Activated naive CD8-positive, alpha-beta T cell treated with anti-CD3 and anti-CD28 coated beads, Interleukin-2, amount 10 ng/mL, durations not matched to agents 7 days and 5 days (primary cell): ENCODE measurements around the gene C11orf24. TPM values are rescaled to one million over a fixed set of nuclear protein-coding genes. Genes with fewer than 3 reads are reported as not detected.
"Not testable (repeated sequence)": the region's sequence is repeated elsewhere in the genome, so short reads cannot be mapped to it uniquely, and the experiment has no call there.

Source experiments
- ATAC-seq: fragments of 150-1000 bp; cut with Tn5 transposase; one replicate; pipeline ENCODE4 v1.10.0; 2021; ENCODE audit warnings: low read depth, moderate library complexity
- POLR2A ChIA-PET: fragments of 350-600 bp; sonication (Branson Sonifier 250); formaldehyde crosslinking; loops from one replicate; lab custom pipeline; 2021; ENCODE audit warnings: antibody characterized with exemption; lab: Charles Lee
- DNase-seq: peaks from one replicate; pipeline ENCODE4 v3.0.0; 2021
- H3K27ac Mint-ChIP-seq: one replicate; pipeline ENCODE4 v1.8.0; 2022; ENCODE audit warnings: mild to moderate bottlenecking, mixed read lengths
- H3K27me3 Mint-ChIP-seq: one replicate; pipeline ENCODE4 v1.8.0; 2022; ENCODE audit warnings: mild to moderate bottlenecking, moderate library complexity, mixed read lengths
- H3K36me3 Mint-ChIP-seq: one replicate; pipeline ENCODE4 v1.8.0; 2021; ENCODE audit warnings: mild to moderate bottlenecking, mixed read lengths
- H3K4me1 Mint-ChIP-seq: one replicate; pipeline ENCODE4 v1.8.0; 2021; ENCODE audit warnings: mixed read lengths
- H3K4me3 Mint-ChIP-seq: one replicate; pipeline ENCODE4 v1.8.0; 2022; ENCODE audit warnings: mild to moderate bottlenecking, moderate library complexity, mixed read lengths
- H3K9me3 Mint-ChIP-seq: one replicate; pipeline ENCODE4 v1.8.0; 2021; ENCODE audit warnings: mixed read lengths
- total RNA-seq, 2 experiments: library from RNA; stranded (reverse); gene quantifications; one replicate each; pipeline ENCODE4 v1.2.3, GENCODE V29; 2021

The C11orf24 gene
- total RNA-seq, 2 experiments from 2014 or later = 23.1 to 23.5 TPM

DNA sequence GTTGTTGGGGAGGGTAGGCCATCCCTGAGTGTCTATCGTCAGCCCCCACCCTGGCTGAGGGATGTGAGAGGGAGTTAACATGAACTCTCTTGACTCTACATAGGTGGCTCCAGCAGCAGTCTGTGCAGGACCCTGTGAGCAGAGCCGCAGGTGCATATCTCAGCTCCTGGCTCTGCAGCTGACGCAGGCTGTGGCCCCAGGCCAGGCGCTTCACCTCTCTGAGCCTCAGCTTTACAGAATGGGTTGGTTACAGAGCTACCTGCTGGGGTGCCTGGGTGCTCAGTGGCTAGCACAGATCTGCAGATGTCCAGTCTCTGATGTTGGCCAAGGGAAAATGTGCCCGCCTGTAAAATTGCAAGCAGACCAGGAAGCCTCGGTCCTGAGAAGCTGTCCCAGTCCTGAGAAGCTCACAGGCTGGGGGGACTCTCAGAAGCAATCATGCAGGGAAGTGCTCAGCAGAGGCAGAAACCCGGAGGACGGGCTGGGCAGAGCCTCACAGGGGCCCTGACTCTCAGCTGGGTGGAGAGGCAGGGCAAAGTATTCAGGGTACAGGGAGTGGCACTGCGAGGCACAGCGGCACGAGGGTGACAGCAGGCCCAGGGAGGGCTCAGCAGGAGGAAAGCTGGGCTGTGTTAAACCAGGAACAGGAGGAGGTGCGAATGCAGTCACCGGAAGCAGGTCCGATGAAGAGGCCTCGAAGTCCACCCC is 24.7 kb upstream of the C11orf24 start:
- H3K36me3 Mint-ChIP-seq = no peaks in the 10 kb centered on the region
- H3K27ac Mint-ChIP-seq = peak overlapping the region; percentile 78
- ATAC-seq = no peak
- no peak for DNase-seq
- peaks cover 6% of the 10 kb centered on the region for H3K27me3 Mint-ChIP-seq
- no peak overlapping the region for H3K4me3 Mint-ChIP-seq
- H3K9me3 Mint-ChIP-seq = no peaks in the 10 kb centered on the region
- H3K4me1 Mint-ChIP-seq = peaks cover 11% of the 10 kb centered on the region
- POLR2A ChIA-PET = interaction anchor here (1.0 to 1.7 kb wide), 5 partner anchors 25 to 39 kb away, joined by 3 to 9 read pairs (median 5); partner anchors contain the start of gene C11orf24

DNA sequence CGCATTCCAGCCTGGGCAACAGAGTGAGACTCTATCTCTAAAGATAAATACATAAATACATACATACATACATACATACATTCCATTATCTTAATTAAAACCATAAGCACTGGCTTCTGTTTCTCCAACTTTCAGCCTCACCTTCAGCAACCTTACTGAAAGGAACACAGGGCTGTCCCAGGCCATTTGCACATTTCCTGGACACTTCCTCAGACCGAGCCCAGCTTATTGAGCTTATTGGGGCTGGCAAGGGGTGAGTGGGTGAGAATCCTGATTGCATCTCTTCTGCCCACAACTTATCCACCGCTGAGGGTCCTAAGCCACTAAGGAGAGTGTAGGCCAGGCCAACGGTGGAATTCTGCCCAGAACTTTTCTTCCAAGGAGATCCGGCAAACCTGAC is 24.2 kb upstream of the C11orf24 start:
- DNase-seq = no peak
- Mint-ChIP-seq H3K4me3 (no peak overlapping the region), H3K27me3 (peaks cover 6% of the 10 kb centered on the region), H3K4me1 (peaks cover 11% of the 10 kb centered on the region), H3K9me3 (no peaks in the 10 kb centered on the region), H3K27ac (no peak overlapping the region), H3K36me3 (no peaks in the 10 kb centered on the region)
- ATAC-seq = no peak
- POLR2A ChIA-PET = interaction anchor here (1.1 to 1.7 kb wide), 3 partner anchors 24 to 44 kb away, joined by 4 to 6 read pairs (median 5); partner anchors contain the start of gene C11orf24

DNA sequence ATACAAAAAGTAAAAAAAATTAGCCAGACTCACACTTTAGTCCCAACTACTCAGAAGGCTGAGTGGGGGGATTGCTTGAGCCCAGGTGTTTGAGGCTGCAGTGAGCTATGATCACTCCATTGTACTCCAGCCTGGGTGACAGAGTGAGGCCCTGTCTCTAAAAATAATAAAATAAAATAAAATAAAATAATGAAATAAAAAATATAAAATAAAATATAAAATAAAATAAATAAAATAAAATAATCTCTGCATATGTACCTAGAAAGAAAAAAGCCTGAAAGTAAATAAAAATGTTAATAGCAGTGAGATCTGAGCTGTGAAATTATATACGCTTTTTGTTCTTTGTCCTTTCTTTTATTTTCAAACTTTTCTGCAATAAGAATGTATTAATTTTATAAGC is 23.5 kb upstream of the C11orf24 start:
- H3K9me3 Mint-ChIP-seq = peaks cover 2% of the 10 kb centered on the region
- ATAC-seq (no peak), DNase-seq (no peak)
- H3K36me3 Mint-ChIP-seq = no peaks in the 10 kb centered on the region
- POLR2A ChIA-PET = interaction anchor here (1.1 to 1.7 kb wide), 2 partner anchors 38 to 45 kb away, joined by 4 to 6 read pairs; no protein-coding TSS in a partner anchor
- no peak overlapping the region for H3K27ac Mint-ChIP-seq
- H3K4me1 Mint-ChIP-seq = peaks cover 11% of the 10 kb centered on the region
- no peak overlapping the region for H3K4me3 Mint-ChIP-seq
- H3K27me3 Mint-ChIP-seq = peaks cover 6% of the 10 kb centered on the region

DNA sequence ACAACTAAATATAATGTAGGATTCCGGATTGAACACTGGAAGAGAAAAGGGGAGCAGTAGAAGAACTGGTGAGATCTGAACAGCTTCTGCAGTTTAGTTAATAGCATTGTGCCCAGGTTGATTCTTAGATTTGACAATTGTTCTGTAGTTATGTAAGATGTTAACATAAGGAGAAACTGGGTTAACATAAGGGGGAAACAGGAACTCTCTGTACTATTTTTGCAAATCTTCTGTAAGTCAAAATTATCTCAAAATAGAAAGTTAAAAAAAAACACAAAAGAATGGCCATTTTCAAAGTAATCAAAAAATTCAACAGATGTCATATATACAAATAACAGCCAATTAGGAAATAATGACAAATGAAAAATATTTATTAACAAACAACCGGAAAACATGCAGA is 21.9 kb upstream of the C11orf24 start:
- POLR2A ChIA-PET = no interaction called here
- no peak for DNase-seq
- H3K9me3 Mint-ChIP-seq = peaks cover 7% of the 10 kb centered on the region
- peaks cover 7% of the 10 kb centered on the region for H3K27me3 Mint-ChIP-seq
- H3K4me1 Mint-ChIP-seq = peaks cover 11% of the 10 kb centered on the region
- no peak overlapping the region for H3K27ac Mint-ChIP-seq
- no peak for ATAC-seq
- H3K36me3 Mint-ChIP-seq = peaks cover 2% of the 10 kb centered on the region
- no peak overlapping the region for H3K4me3 Mint-ChIP-seq

DNA sequence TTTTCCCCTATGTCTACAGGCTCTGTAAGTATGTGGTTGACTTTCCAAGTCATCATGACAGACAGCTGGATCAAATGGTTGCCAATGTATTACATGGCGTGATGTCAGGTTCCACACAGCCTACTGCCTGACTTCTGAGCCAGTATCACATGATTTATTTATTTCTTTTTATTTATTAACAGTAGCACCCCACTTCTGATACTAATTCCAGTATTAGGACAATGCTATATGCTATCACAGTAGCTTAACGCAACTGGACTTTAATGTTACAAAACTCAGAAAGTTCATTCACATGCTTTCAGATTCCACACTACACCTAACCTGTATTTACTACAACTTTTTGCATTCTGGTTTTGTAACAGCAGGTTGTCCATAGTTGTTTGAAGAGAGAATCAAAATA is 17.7 kb upstream of the C11orf24 start:
- Mint-ChIP-seq H3K4me1 (peaks cover 5% of the 10 kb centered on the region), H3K4me3 (no peak overlapping the region), H3K9me3 (peaks cover 9% of the 10 kb centered on the region), H3K27me3 (peaks cover 10% of the 10 kb centered on the region), H3K27ac (no peak overlapping the region), H3K36me3 (peaks cover 6% of the 10 kb centered on the region)
- no peak for ATAC-seq
- DNase-seq = no peak
- POLR2A ChIA-PET = interaction anchor here (0.6 kb wide), 1 partner anchor 19 kb away, joined by 5 read pairs; no protein-coding TSS in a partner anchor

DNA sequence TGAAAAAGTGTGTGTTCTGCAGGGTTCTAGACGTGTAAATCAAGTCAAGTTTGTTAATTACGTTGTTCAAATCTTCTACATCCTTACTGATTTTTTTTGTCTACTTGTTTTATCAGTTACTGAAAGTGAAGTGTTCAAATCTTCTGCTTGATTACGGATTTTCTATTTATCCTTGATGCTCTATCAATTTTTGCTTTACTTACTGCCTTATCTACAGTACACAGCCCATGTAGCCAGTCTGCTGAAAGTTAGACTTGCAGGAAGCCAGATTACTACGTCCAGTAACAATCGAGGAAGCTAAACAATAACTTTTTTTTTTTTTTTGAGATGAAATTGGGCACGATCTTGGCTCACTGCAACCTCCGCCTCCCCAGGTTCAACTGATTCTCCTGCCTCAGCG is 15.6 kb upstream of the C11orf24 start:
- Mint-ChIP-seq H3K4me1 (peaks cover 13% of the 10 kb centered on the region), H3K36me3 (peaks cover 12% of the 10 kb centered on the region), H3K27me3 (peaks cover 5% of the 10 kb centered on the region), H3K27ac (no peak overlapping the region), H3K4me3 (no peak overlapping the region), H3K9me3 (peaks cover 13% of the 10 kb centered on the region)
- DNase-seq (no peak), ATAC-seq (no peak)
- POLR2A ChIA-PET = interaction anchor here (1.4 kb wide), 1 partner anchor 15 kb away, joined by 4 read pairs; the partner anchor contains the start of gene C11orf24

DNA sequence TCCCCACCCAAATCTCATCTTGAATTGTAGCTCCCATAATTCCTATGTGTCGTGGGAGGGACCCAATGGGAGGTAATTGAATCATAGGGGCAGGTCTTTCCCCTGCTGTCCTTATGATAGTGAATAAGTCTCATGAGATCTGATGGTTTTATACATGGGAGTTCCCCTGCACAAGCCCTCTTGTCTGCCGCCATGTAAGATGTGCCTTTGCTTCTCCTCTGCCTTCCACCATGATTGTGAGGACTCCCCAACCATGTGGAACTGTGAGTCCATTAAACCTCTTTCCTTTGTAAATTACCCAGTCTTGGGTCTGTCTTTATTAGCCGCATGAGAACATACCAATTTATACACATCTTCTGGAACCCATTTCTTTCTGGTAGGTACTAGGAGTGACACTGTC is 12.8 kb upstream of the C11orf24 start:
- not testable (repeated sequence) for ATAC-seq, H3K27ac Mint-ChIP-seq, DNase-seq, H3K9me3 Mint-ChIP-seq, H3K27me3 Mint-ChIP-seq, H3K4me3 Mint-ChIP-seq
- POLR2A ChIA-PET = interaction anchor here (1.3 kb wide), 1 partner anchor 13 kb away, joined by 4 read pairs; the partner anchor contains the start of gene C11orf24
- Mint-ChIP-seq H3K4me1 (peaks cover 29% of the 10 kb centered on the region), H3K36me3 (peaks cover 12% of the 10 kb centered on the region)

DNA sequence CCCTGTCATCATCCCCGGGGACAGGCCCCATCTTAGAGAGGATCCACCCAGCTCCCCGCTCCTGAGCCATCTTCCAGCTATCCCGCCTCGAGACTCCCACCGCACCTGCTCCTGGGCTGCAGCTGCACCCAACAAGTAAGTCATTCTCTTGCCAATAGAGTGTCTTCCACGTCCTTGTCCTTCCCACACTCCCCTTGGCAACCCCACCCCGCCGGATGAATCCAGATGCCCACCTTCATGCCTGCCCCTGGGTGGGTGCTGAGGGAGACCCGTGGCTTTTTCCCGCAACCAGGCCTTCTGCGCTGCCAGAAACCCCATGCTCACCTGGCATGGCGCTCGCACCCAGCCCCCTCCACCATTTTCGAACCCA is 11.1 kb upstream of the C11orf24 start:
- Mint-ChIP-seq H3K36me3 (peaks cover 12% of the 10 kb centered on the region), H3K9me3 (peaks cover 6% of the 10 kb centered on the region), H3K4me1 (peaks cover 29% of the 10 kb centered on the region), H3K4me3 (peak overlapping the region; percentile 78), H3K27me3 (peaks cover 3% of the 10 kb centered on the region), H3K27ac (peak overlapping the region; percentile 91)
- DNase-seq = no peak
- POLR2A ChIA-PET = interaction anchor here (2.0 kb wide), 1 partner anchor 11 kb away, joined by 16 read pairs; the partner anchor contains the start of gene C11orf24
- no peak for ATAC-seq

DNA sequence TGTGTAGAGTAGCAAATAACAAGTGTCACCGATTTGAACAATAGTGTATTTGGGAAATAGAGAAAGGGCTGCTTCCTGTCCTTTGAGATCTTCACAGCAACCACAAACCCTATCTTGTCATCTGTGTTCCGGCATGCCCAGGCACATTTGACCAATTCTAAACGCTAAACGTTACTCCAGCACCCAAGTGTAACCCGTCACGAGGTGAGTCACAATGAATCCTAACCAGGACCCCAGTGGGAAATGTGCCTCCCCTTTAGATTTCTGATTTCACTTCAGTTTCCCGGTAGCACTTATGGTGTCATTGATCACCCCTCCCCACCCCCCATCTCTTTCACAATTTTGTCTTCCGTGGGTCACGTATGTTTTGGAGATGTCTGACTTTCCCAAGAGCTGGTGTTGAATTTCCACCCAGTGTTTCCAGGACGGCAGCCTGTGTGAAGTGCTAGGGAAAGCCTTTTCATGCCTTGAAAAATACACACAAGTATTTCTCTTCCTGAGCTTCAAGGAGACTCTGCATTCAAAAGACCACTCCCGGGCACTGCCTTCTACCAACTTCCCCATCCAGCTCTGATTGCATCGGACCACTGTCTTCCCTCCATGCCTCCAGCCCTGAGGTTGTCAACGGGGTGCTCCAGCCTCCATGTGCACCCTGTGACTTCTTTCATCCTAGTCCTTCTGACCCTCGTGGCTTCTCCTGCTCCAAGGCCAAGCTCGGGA is 10.5 kb upstream of the C11orf24 start:
- H3K27me3 Mint-ChIP-seq = peaks cover 3% of the 10 kb centered on the region
- peak overlapping the region; percentile 91 for H3K27ac Mint-ChIP-seq
- peak overlapping the region; percentile 78 for H3K4me3 Mint-ChIP-seq
- H3K36me3 Mint-ChIP-seq = peaks cover 12% of the 10 kb centered on the region
- ATAC-seq (peak; percentile 89), DNase-seq (peak; percentile 49)
- POLR2A ChIA-PET = interaction anchor here (2.0 kb wide), 1 partner anchor 10 kb away, joined by 16 read pairs; the partner anchor contains the start of gene C11orf24
- H3K4me1 Mint-ChIP-seq = peaks cover 29% of the 10 kb centered on the region
- peaks cover 6% of the 10 kb centered on the region for H3K9me3 Mint-ChIP-seq

DNA sequence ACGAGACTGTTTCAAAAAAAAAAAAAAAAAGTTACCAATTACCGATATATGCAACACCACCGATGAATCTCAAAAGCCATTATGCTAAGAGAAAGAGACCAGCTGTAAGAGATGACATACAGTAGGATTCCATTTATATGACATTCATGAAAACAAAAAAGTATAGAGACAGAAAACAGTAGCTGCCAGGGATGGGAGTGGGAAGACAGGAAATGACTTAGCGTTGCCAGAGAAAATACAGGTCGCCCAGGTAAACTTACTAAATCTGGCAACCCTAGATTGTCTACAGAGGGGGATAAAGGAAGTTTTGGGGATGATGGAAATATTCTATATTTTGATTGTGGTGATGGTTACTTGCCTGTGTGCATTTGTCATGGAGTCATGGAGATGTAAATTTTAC is 7.9 kb upstream of the C11orf24 start:
- peaks cover 14% of the 10 kb centered on the region for H3K36me3 Mint-ChIP-seq
- peak overlapping the region; percentile 64 for H3K27ac Mint-ChIP-seq
- H3K27me3 Mint-ChIP-seq = no peaks in the 10 kb centered on the region
- H3K9me3 Mint-ChIP-seq = peaks cover 5% of the 10 kb centered on the region
- no peak overlapping the region for H3K4me3 Mint-ChIP-seq
- no peak for ATAC-seq
- peaks cover 29% of the 10 kb centered on the region for H3K4me1 Mint-ChIP-seq
- DNase-seq = no peak
- POLR2A ChIA-PET = no interaction called here

DNA sequence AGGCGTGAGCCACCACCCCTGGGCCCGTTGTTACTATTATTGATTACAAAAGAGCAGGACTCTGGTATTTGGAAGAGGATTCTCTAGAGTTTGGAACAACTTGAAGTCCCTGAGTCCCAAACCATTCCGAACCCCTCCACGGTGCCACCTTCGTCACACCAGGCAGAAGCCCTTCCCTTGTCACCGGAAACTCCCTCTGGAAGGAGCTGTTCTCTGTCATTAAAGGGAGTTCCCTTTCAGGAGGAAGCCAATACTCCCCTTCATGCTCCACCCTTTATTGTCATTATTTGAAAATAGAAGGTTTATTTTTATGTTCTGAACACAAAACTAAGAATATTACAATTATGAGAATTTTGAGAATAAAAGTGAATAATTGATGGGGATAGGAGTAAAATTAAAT is 5.1 kb upstream of the C11orf24 start:
- DNase-seq = no peak
- no peak overlapping the region for H3K27ac Mint-ChIP-seq
- H3K4me1 Mint-ChIP-seq = peaks cover 17% of the 10 kb centered on the region
- no peaks in the 10 kb centered on the region for H3K27me3 Mint-ChIP-seq
- H3K4me3 Mint-ChIP-seq = no peak overlapping the region
- ATAC-seq = no peak
- POLR2A ChIA-PET = no interaction called here
- no peaks in the 10 kb centered on the region for H3K9me3 Mint-ChIP-seq
- peaks cover 8% of the 10 kb centered on the region for H3K36me3 Mint-ChIP-seq

DNA sequence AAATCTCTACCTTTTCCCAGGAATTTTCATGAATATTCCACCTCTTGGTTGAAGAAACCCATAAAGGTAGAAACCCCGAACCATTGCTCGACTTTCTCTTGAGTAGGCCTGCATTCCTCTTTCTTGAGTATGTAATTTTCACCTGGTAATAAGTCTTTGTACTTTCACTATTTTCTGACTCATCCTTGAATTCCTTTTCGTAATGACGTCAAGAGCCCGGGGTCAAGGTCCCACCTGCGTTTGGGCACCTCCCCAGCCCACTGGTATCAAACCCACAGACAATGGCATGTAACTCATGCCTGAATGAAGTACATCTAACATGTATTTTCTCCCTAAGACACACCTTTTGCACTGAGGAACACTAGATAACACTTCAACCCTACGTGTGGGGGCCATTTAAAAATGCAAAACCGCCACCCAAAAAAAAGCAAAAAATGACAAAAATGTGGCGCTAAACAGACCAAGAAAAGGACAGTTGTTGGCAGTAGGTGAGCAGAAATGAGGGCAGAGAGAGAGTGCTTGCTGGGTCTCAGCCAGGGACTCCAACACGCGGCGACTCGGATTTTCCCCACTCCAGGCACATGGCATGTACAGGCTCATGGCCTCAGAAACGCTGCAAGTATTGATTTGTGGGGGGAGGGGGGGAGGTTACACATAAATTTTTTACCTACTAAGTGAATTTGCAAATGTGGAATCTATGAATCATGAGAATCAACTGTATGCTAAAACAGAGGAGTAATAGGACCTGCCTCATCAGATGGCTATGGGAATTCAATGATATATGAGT is 4.1 kb upstream of the C11orf24 start:
- POLR2A ChIA-PET = no interaction called here
- DNase-seq = no peak
- Mint-ChIP-seq H3K9me3 (no peaks in the 10 kb centered on the region), H3K4me1 (peaks cover 13% of the 10 kb centered on the region), H3K27ac (no peak overlapping the region), H3K4me3 (no peak overlapping the region), H3K36me3 (peaks cover 8% of the 10 kb centered on the region), H3K27me3 (no peaks in the 10 kb centered on the region)
- ATAC-seq = no peak

DNA sequence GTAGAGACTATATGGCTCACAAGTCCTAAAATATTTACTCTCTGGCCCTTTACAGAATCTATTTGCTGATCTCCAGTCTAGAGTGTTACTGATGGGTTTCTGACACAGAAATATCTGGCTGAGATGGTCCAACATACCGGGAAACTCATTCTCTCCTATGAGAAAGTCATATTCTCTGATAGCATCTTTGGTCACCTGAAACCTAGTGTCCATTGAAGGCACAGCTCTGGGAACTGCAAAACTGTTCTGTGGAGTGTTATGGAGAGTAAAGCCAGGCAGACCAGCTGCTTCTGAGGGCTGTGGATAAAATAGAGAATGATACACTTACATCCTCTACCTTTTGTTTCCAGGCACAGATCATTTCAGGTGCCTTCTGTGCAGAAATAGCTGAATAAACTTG is 2.5 kb upstream of the C11orf24 start:
- POLR2A ChIA-PET = interaction anchor here (1.1 kb wide), 1 partner anchor 37 kb away, joined by 3 read pairs; no protein-coding TSS in a partner anchor
- peaks cover 6% of the 10 kb centered on the region for H3K36me3 Mint-ChIP-seq
- peaks cover 21% of the 10 kb centered on the region for H3K4me1 Mint-ChIP-seq
- H3K4me3 Mint-ChIP-seq = peak overlapping the region; percentile 40
- DNase-seq (no peak), ATAC-seq (no peak)
- H3K27ac Mint-ChIP-seq = peak overlapping the region; percentile 30
- no peaks in the 10 kb centered on the region for H3K27me3 Mint-ChIP-seq
- no peaks in the 10 kb centered on the region for H3K9me3 Mint-ChIP-seq
